Fibroblast of villous mesenchyme (primary cell): ENCODE results near the gene PRKCD. TPM values are rescaled to one million over a fixed set of nuclear protein-coding genes. Genes with fewer than 3 reads are reported as not detected.
"Not testable (repeated sequence)": the region's sequence is repeated elsewhere in the genome, so short reads cannot be mapped to it uniquely, and the experiment has no call there.

Source experiments
- DNase-seq: peaks from one replicate; pipeline ENCODE4 v3.0.0-alpha.2; 2010; ENCODE audit warnings: low read depth
- H3K4me3 ChIP-seq: 2 replicates; pipeline ENCODE4 v1.5.1; 2011; ENCODE audit warnings: low read depth, mild to moderate bottlenecking, low read length
- CTCF ChIP-seq: IDR thresholded peaks from 2 replicates; pipeline ENCODE4 v1.5.1; 2012; ENCODE audit warnings: low read depth, mild to moderate bottlenecking, low read length; ENCODE audit not compliant: insufficient read depth
- total RNA-seq: library from RNA; depleted of rRNA; stranded (reverse); fragments of >200 nt; gene quantifications from 2 replicates; pipeline ENCODE4 v1.2.3, GENCODE V29; 2012

PRKCD gene
- total RNA-seq, 1 donor, result 1.7 TPM

- DNase-seq, result no peak
- no peak overlapping the region for H3K4me3 ChIP-seq
- no peak for TF ChIP-seq CTCF
These were observed 14.6 kb upstream of the PRKCD start for GRCh38 chr3:53146319-53146891.

- no peak for DNase-seq
- no peak overlapping the region for H3K4me3 ChIP-seq
- no peak for TF ChIP-seq CTCF
These were observed 13.7 kb upstream of the PRKCD start for GRCh38 chr3:53147151-53147902.

GRCh38 chr3:53147903-53148400, 13.1 kb upstream of the PRKCD start:
- H3K4me3 ChIP-seq, result no peak overlapping the region
- DNase-seq, result no peak
- no peak for TF ChIP-seq CTCF

GRCh38 chr3:53149006-53149690, 11.9 kb upstream of the PRKCD start:
- no peak for TF ChIP-seq CTCF
- H3K4me3 ChIP-seq, result no peak overlapping the region
- DNase-seq, result no peak

GRCh38 chr3:53149699-53150098, 11.3 kb upstream of the PRKCD start:
- no peak for TF ChIP-seq CTCF
- no peak for DNase-seq

GRCh38 chr3:53150247-53151085, 10.5 kb upstream of the PRKCD start:
- no peak overlapping the region for H3K4me3 ChIP-seq
- DNase-seq, result no peak
- TF ChIP-seq CTCF, result no peak

More at GRCh38 chr3:53149699-53150098, 11.3 kb upstream of the PRKCD start:
- H3K4me3 ChIP-seq, result no peak overlapping the region

- not testable (repeated sequence) for DNase-seq, H3K4me3 ChIP-seq
These were observed 9.9 kb upstream of the PRKCD start for GRCh38 chr3:53151086-53151438.
